ENCODE measurements around the gene TCOF1. TPM values are rescaled to one million over a fixed set of nuclear protein-coding genes. Genes with fewer than 3 reads are reported as not detected.

TCOF1 gene
- total RNA-seq, 2 experiments from 2014 or later: 138 to 140 TPM

GRCh38 chr5:150428106-150428876 is 70.8 kb downstream of the TCOF1 start:
- Mint-ChIP-seq H3K27me3 (no peaks in the 10 kb centered on the region), H3K4me1 (no peaks in the 10 kb centered on the region), H3K4me3 (no peak overlapping the region), H3K27ac (no peak overlapping the region), H3K36me3 (no peaks in the 10 kb centered on the region), H3K9me3 (no peaks in the 10 kb centered on the region)
- no peak for DNase-seq

DNA sequence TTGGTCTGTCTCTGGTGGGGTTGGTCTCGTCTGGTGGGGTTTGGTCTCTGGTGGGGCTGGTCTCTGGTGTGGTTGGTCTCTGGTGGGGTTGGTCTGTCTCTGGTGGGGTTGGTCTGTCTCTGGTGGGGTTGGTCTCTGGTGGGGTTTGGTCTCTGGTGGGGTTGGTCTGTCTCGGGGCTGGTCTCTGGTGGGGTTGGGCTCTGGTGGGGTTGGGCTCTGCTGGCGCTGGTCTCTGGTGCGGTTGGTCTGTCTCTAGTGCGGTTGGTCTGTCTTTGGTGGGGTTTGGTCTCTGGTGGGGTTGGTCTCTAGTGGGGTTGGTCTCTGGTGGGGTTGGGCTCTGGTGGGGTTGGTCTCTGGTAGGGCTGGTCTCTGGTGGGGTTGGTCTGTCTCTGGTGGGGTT is 71.5 kb downstream of the TCOF1 start:
- Mint-ChIP-seq H3K36me3 (no peaks in the 10 kb centered on the region), H3K4me3 (no peak overlapping the region), H3K27ac (no peak overlapping the region), H3K27me3 (no peaks in the 10 kb centered on the region), H3K9me3 (no peaks in the 10 kb centered on the region), H3K4me1 (no peaks in the 10 kb centered on the region)
- DNase-seq: no peak

- no peaks in the 10 kb centered on the region for H3K36me3 Mint-ChIP-seq
- DNase-seq: no peak
- no peaks in the 10 kb centered on the region for H3K27me3 Mint-ChIP-seq
- H3K4me1 Mint-ChIP-seq: no peaks in the 10 kb centered on the region
- no peak overlapping the region for H3K4me3 Mint-ChIP-seq
- no peaks in the 10 kb centered on the region for H3K9me3 Mint-ChIP-seq
- no peak overlapping the region for H3K27ac Mint-ChIP-seq
These were observed 71.9 kb downstream of the TCOF1 start for GRCh38 chr5:150429410-150429873.

DNA sequence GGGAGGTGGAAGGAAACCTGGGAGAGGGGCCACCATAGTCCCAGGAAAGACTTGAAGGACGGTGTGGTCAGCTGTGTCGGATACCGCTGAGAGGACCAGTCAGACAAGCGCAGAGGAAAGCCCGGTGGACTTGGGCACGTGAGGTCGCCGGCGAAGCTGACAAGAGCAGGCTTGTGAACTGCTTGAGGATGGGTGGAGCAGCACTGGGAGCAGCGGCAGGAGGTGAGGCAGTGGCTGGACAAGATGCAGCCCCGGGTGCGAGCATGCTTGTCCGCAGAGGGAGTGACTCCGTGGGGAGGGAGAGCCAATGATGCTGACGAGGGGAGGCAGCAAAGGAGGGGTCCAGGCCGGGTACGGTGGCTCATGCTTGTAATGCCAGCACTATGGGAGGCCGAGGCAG is 73.6 kb downstream of the TCOF1 start:
- Mint-ChIP-seq H3K27ac (no peak overlapping the region), H3K9me3 (no peaks in the 10 kb centered on the region), H3K4me3 (no peak overlapping the region), H3K4me1 (peaks cover 4% of the 10 kb centered on the region), H3K36me3 (no peaks in the 10 kb centered on the region), H3K27me3 (no peaks in the 10 kb centered on the region)
- DNase-seq: no peak

- H3K27ac Mint-ChIP-seq: no peak overlapping the region
- H3K27me3 Mint-ChIP-seq: no peaks in the 10 kb centered on the region
- no peak for DNase-seq
- H3K4me1 Mint-ChIP-seq: peaks cover 9% of the 10 kb centered on the region
- no peaks in the 10 kb centered on the region for H3K36me3 Mint-ChIP-seq
- H3K4me3 Mint-ChIP-seq: no peak overlapping the region
- H3K9me3 Mint-ChIP-seq: no peaks in the 10 kb centered on the region
These were observed 74.1 kb downstream of the TCOF1 start for GRCh38 chr5:150431574-150431973.

DNA sequence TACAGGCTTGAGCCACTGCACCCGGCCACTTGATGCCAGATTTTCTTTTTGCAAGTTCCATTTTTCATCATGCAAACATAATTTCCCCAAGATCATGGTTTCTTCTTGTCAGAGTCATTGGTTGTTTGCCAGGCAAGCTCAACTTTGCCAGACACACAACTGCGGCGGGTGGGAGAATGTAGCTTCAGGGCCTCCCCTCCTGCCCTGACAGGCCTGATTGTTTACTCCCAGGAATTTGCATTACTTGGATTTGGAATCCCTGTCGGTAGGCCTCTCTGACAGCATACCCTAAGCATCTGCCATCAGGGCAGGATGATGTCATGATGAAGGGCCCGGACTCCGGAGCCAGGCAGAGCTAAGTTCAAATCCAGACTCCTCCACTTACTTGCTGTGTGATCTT is 77.0 kb downstream of the TCOF1 start:
- H3K27ac Mint-ChIP-seq: no peak overlapping the region
- no peaks in the 10 kb centered on the region for H3K36me3 Mint-ChIP-seq
- H3K27me3 Mint-ChIP-seq: no peaks in the 10 kb centered on the region
- peaks cover 9% of the 10 kb centered on the region for H3K4me1 Mint-ChIP-seq
- H3K4me3 Mint-ChIP-seq: no peak overlapping the region
- no peaks in the 10 kb centered on the region for H3K9me3 Mint-ChIP-seq
- DNase-seq: no peak

- Mint-ChIP-seq H3K9me3 (no peaks in the 10 kb centered on the region), H3K27ac (peak overlapping the region; percentile 82), H3K27me3 (no peaks in the 10 kb centered on the region), H3K4me3 (no peak overlapping the region), H3K4me1 (peaks cover 9% of the 10 kb centered on the region), H3K36me3 (no peaks in the 10 kb centered on the region)
- peak; percentile 87 for DNase-seq
These were observed 78.7 kb downstream of the TCOF1 start for GRCh38 chr5:150436141-150436680.

- Mint-ChIP-seq H3K36me3 (peaks cover 8% of the 10 kb centered on the region), H3K4me3 (no peak overlapping the region), H3K9me3 (no peaks in the 10 kb centered on the region), H3K27me3 (no peaks in the 10 kb centered on the region), H3K4me1 (peaks cover 18% of the 10 kb centered on the region), H3K27ac (no peak overlapping the region)
- DNase-seq: no peak
These were observed 81.5 kb downstream of the TCOF1 start for GRCh38 chr5:150438873-150439546.

DNA sequence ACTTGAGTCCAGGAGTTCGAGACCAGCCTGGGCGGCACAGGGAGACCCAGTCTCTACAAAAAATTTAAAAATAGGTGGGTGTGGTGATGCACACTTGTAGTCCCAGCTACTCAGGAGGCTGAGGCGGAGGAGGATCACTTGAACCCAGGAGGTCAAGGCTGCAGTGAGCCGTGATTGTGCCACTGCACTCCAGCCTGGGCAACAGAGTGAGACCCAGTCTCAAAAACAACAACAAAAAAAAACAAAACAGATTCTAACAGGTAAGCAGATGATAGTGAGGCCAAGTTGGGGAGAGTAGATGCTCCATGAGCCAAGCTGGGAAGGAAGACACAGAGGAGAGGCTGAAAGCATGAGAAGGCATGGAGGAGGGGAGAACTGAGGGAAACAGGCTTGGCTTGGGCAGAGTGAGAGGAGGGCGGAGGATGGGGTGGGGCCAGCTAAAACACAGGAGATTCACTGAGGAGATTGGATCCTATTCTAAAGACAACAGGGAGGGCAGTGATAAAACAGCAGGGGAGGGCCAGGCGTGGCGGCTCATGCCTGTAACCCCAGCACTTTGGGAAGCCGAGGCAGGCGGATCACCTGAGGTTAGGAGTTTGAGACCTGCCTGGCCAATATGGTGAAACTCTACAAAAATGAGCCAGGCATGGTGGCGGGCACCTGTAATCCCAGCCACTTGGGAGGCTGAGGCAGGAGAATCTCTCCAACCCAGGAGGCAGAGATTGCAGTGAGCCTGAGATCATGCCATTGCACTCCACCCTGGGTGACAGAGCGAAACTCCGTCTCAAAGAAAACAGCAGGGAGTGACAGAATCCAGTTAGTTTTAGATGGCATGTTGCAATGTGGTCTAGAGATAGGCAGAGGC is 83.7 kb downstream of the TCOF1 start:
- H3K9me3 Mint-ChIP-seq: no peaks in the 10 kb centered on the region
- no peak overlapping the region for H3K4me3 Mint-ChIP-seq
- no peak for DNase-seq
- H3K27me3 Mint-ChIP-seq: no peaks in the 10 kb centered on the region
- peaks cover 19% of the 10 kb centered on the region for H3K4me1 Mint-ChIP-seq
- peaks cover 27% of the 10 kb centered on the region for H3K36me3 Mint-ChIP-seq
- H3K27ac Mint-ChIP-seq: no peak overlapping the region

DNA sequence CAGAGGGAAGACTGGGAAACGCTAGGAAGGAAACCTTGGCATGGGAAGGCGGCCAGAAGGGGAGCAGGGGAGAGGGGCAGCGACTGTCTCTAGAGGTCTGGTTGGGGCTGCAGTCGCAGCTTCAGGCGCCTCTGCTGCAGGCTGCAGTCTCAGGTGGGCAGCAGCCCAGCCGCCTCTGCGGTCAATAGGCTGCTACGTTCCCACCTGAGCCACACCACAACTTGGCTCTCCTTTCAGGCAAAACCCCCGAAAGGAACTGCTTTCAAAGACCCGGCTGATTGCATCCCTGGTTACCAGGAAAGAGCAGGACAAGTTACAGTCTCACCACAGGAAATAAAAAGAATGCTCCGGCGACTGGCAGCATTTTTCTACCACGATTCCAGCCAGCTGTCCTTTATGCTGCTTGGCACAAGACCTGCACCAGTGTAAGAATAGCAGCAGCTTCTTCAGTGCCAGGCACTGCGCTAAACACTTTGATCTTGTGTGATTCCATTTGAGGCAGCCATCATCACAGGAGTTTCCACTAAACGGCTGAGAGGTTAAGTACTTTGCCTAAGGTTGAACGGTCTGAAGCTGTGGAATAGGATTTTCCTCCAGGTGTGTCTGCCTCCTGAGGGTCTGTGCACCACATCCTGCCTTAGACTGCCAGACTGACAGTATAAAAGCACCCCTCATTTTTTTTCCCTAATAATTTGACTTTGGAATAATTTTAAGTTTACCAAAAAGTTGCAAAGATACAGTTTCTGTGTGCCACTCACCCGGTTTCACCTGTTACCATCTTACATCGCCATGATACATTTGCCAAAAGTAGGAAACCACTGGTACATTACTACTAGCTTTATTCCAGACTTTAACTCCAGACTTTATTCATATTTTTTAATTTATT is 84.6 kb downstream of the TCOF1 start:
- no peaks in the 10 kb centered on the region for H3K27me3 Mint-ChIP-seq
- peaks cover 35% of the 10 kb centered on the region for H3K36me3 Mint-ChIP-seq
- H3K4me1 Mint-ChIP-seq: peaks cover 24% of the 10 kb centered on the region
- H3K27ac Mint-ChIP-seq: peak overlapping the region; percentile 19
- H3K9me3 Mint-ChIP-seq: no peaks in the 10 kb centered on the region
- no peak overlapping the region for H3K4me3 Mint-ChIP-seq
- DNase-seq: no peak

- H3K9me3 Mint-ChIP-seq: no peaks in the 10 kb centered on the region
- peak overlapping the region; percentile 46 for H3K27ac Mint-ChIP-seq
- DNase-seq: no peak
- peaks cover 42% of the 10 kb centered on the region for H3K36me3 Mint-ChIP-seq
- H3K4me3 Mint-ChIP-seq: no peak overlapping the region
- H3K4me1 Mint-ChIP-seq: peaks cover 30% of the 10 kb centered on the region
- no peaks in the 10 kb centered on the region for H3K27me3 Mint-ChIP-seq
These were observed 85.2 kb downstream of the TCOF1 start for GRCh38 chr5:150442699-150443080.

DNA sequence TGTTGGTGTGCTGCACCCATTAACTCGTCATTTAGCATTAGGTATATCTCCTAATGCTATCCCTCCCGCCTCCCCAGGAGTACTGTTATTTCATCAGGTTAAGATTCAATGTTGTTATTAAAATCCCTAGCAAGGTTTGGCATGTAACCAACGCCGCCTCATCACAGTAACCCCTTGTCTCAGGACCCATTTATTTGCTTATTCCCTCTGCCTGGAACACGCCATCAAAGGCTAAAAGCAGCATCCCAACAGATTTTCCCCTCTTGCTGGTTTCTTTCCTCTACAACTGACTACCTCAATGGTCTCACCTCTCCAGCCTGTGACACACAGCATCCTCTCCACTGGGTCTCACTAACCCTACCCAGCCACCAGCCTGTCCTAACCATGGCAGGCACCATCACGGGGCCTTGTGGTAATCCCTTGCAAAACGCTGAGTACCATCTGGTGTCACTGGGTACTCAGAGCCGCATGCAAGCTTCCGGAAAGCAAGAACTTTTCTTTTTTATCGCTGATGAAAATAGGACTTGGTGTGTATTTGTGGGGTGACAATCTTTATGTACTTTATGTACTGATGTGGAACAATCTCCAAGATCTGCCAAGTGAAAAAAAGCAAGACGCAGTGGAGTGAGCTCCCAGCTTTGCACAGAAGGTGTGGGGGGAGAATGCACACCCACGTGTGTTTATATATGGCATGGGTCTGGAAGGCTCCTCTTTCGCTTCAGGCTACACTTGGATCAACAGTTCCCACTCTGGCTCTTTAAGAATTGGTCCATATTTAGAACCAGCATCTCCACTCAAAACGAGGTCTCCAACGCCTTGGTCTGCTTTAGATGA is 86.0 kb downstream of the TCOF1 start:
- H3K27ac Mint-ChIP-seq: peak overlapping the region; percentile 46
- H3K9me3 Mint-ChIP-seq: no peaks in the 10 kb centered on the region
- no peaks in the 10 kb centered on the region for H3K27me3 Mint-ChIP-seq

DNA sequence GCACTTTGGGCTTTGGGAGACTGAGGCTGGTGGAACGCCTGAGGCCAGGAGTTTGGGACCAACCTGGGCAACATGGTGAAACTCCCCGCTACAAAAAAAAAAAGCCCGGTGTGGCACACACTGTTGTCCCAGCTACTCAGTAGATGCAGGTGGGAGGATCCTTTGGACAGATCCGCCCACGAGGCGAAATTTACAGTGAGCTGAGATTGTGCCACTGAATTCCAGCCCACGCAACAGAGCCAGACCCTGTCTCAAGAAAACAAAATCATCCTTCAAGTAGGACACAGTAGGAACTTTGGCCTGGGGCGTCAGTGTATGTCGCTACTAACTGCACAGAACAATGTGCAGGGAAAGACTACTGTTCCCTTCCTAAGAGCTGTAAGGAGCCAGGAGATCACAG is 87.3 kb downstream of the TCOF1 start:
- Mint-ChIP-seq H3K9me3 (no peaks in the 10 kb centered on the region), H3K4me3 (peak overlapping the region; percentile 29), H3K36me3 (peaks cover 61% of the 10 kb centered on the region), H3K27ac (no peak overlapping the region), H3K4me1 (peaks cover 32% of the 10 kb centered on the region), H3K27me3 (no peaks in the 10 kb centered on the region)
- DNase-seq: no peak

More for the DNA sequence above, 86.0 kb downstream of the TCOF1 start:
- no peak for DNase-seq
- peaks cover 32% of the 10 kb centered on the region for H3K4me1 Mint-ChIP-seq
- peak overlapping the region; percentile 15 for H3K4me3 Mint-ChIP-seq
- peaks cover 49% of the 10 kb centered on the region for H3K36me3 Mint-ChIP-seq
